Nephron (organoid): ENCODE measurements around the gene LCN9.

Experiments used
- H3K27ac Mint-ChIP-seq, 3 experiments: 2 replicates each; pipeline ENCODE4 v1.8.0; 2020; ENCODE audit warnings: mixed read lengths in 3 of 3, mild to moderate bottlenecking in 2 of 3, moderate library complexity in 1 of 3
- H3K27me3 Mint-ChIP-seq: 2 replicates; pipeline ENCODE4 v1.8.0; 2021; ENCODE audit warnings: low read depth, mild to moderate bottlenecking, moderate library complexity, mixed read lengths
- H3K36me3 Mint-ChIP-seq: 2 replicates; pipeline ENCODE4 v1.8.0; 2020; ENCODE audit warnings: low read depth, mixed read lengths
- H3K4me1 Mint-ChIP-seq: 2 replicates; pipeline ENCODE4 v1.8.0; 2020; ENCODE audit warnings: mixed read lengths
- H3K4me3 Mint-ChIP-seq, 3 experiments: 2 replicates each; pipeline ENCODE4 v1.8.0; 2020; ENCODE audit warnings: mild to moderate bottlenecking in 3 of 3, mixed read lengths in 3 of 3, moderate library complexity in 2 of 3
- H3K9me3 Mint-ChIP-seq: 2 replicates; pipeline ENCODE4 v1.8.0; 2020; ENCODE audit warnings: mixed read lengths
- CTCF ChIP-seq, 3 experiments: fragments of 200-600 bp; sonication (generic); IDR thresholded peaks; one replicate each; pipeline ENCODE4 v1.5.0; 2021; ENCODE audit warnings: antibody characterized with exemption in 3 of 3; ENCODE audit not compliant: unreplicated experiment in 3 of 3

The LCN9 gene

GRCh38 chr9:135684691-135685090 is 21.6 kb downstream of the LCN9 start:
- Mint-ChIP-seq H3K27me3 (peaks cover 9% of the 10 kb centered on the region), H3K4me1 (no peaks in the 10 kb centered on the region), H3K27ac (no peak overlapping the region), H3K36me3 (no peaks in the 10 kb centered on the region), H3K9me3 (peaks cover 5% of the 10 kb centered on the region), H3K4me3 (no peak overlapping the region)
- TF ChIP-seq CTCF (IDR thresholded peaks at IDR 0.05; ENCODE audit: unreplicated experiment in 3 of 3), result no peak

- TF ChIP-seq CTCF (IDR thresholded peaks at IDR 0.05; ENCODE audit: unreplicated experiment in 3 of 3), result no peak
- H3K4me3 Mint-ChIP-seq, result no peak overlapping the region
Measured at GRCh38 chr9:135687216-135687615, 24.1 kb downstream of the LCN9 start.

GRCh38 chr9:135689011-135689410 is 25.9 kb downstream of the LCN9 start:
- no peaks in the 10 kb centered on the region for H3K9me3 Mint-ChIP-seq
- no peaks in the 10 kb centered on the region for H3K4me1 Mint-ChIP-seq
- peaks cover 19% of the 10 kb centered on the region for H3K27me3 Mint-ChIP-seq
- H3K36me3 Mint-ChIP-seq, result no peaks in the 10 kb centered on the region
- no peak for TF ChIP-seq CTCF (IDR thresholded peaks at IDR 0.05; ENCODE audit: unreplicated experiment in 3 of 3)
- H3K27ac Mint-ChIP-seq, result no peak overlapping the region
- no peak overlapping the region for H3K4me3 Mint-ChIP-seq

More at GRCh38 chr9:135687216-135687615, 24.1 kb downstream of the LCN9 start:
- peaks cover 15% of the 10 kb centered on the region for H3K27me3 Mint-ChIP-seq
- H3K9me3 Mint-ChIP-seq, result no peaks in the 10 kb centered on the region
- no peak overlapping the region for H3K27ac Mint-ChIP-seq
- no peaks in the 10 kb centered on the region for H3K36me3 Mint-ChIP-seq
- no peaks in the 10 kb centered on the region for H3K4me1 Mint-ChIP-seq

GRCh38 chr9:135690836-135691570 is 27.9 kb downstream of the LCN9 start:
- no peaks in the 10 kb centered on the region for H3K36me3 Mint-ChIP-seq

GRCh38 chr9:135692410-135692809 is 29.3 kb downstream of the LCN9 start:
- Mint-ChIP-seq H3K4me3 (no peak overlapping the region), H3K4me1 (no peaks in the 10 kb centered on the region), H3K27me3 (peaks cover 20% of the 10 kb centered on the region), H3K36me3 (no peaks in the 10 kb centered on the region), H3K27ac (no peak overlapping the region), H3K9me3 (no peaks in the 10 kb centered on the region)
- TF ChIP-seq CTCF (IDR thresholded peaks at IDR 0.05; ENCODE audit: unreplicated experiment in 3 of 3), result no peak

More at GRCh38 chr9:135690836-135691570, 27.9 kb downstream of the LCN9 start:
- no peaks in the 10 kb centered on the region for H3K4me1 Mint-ChIP-seq
- H3K4me3 Mint-ChIP-seq, result peak overlapping the region in 1 of 3 experiments; percentile 45
- peaks cover 20% of the 10 kb centered on the region for H3K27me3 Mint-ChIP-seq
- no peak for TF ChIP-seq CTCF (IDR thresholded peaks at IDR 0.05; ENCODE audit: unreplicated experiment in 3 of 3)
- H3K27ac Mint-ChIP-seq, result no peak overlapping the region
- H3K9me3 Mint-ChIP-seq, result no peaks in the 10 kb centered on the region

GRCh38 chr9:135693265-135693664 is 30.2 kb downstream of the LCN9 start:
- H3K4me1 Mint-ChIP-seq, result no peaks in the 10 kb centered on the region
- TF ChIP-seq CTCF (IDR thresholded peaks at IDR 0.05; ENCODE audit: unreplicated experiment in 3 of 3), result no peak
- no peak overlapping the region for H3K4me3 Mint-ChIP-seq
- peaks cover 26% of the 10 kb centered on the region for H3K27me3 Mint-ChIP-seq
- H3K36me3 Mint-ChIP-seq, result no peaks in the 10 kb centered on the region
- H3K27ac Mint-ChIP-seq, result no peak overlapping the region
- no peaks in the 10 kb centered on the region for H3K9me3 Mint-ChIP-seq
